Measurements from ENCODE around the gene PLBD2.
"Not testable (repeated sequence)": the region's sequence is repeated elsewhere in the genome, so short reads cannot be mapped to it uniquely, and the experiment has no call there.

The PLBD2 gene

DNA sequence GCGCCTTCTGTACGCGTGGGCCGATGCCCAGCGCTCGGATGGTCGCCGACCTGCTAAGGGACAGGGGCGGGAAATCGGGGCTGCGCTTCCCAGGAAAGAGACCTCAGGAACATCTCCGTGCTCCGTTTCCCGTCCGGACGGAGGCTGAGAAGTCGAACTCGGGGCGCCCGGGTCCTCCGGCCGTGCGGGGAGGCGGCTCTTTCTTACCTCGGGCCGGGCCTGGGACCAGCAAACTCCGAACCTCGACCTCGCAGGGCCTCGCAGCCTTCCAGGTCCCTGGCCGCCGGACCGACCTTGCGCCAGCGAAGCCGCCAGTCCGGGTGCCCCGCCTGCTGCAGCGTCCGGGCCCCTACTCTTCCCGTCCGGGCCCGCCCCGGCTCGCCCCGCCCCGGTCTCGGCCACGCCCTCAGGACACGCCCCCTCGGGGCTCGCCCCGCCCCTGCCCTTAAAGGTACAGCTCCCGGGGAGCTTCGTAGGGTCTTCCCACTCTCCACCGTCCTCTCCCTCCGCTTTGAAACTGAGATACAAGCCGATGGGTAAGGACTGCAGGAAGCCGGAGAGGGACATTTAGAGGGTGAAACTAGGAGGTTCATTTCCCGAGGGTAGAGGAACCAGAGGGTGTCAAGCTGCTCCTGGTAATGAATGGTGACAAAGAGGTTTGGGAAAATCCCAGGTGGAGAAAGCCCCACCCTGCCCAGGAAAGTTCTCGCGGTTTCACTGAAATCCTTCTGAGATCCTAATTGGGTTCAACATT lies 23.4 kb upstream of the PLBD2 start, which contains the start of gene SLC8B1:
Gene SLC8B1 (minus strand): TSS at position 324 of the 754 bp plus-strand sequence. CDS start 2,231 bp downstream, outside the sequence.
- DNase-seq = peak; percentile 88

DNA sequence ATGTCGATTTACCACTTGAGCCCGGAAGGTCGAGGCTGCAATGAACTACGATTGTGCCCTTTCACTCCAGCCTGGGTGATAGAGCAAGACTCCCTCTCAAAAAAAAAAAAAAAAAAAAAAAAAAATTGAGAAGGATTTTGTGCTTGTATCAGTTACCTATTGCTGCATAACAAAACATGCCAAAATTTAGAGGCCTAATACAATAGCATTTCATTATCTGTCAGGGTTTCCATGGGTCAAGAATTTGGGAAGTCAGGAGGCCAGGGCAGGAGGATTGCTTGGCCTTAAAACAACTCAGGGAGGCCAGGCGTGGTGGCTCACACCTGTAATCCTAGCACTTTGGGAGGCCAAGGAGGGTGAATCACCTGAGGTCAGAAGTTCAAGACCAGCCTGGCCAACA lies 18.8 kb upstream of the PLBD2 start:
- DNase-seq = no peak

DNA sequence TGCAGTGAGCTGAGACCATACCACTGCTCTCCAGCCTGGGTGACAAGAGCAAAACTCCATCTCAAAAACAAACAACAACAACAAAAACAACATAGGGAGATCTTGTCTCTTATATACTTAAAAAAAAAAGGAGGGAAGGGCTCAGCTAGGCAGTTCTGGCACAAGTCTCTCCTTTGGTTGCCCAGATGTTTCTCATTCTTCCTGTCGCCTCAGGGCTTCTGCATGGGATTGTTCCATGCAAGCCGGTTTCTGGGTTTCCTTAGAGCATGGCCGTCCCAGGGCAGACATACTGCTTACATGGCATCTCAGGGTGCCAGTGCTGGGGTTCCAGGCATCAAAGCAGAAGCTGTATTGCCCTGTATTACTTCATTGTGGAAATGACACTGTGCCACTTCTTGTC lies 18.3 kb upstream of the PLBD2 start:
- no peak for DNase-seq

DNA sequence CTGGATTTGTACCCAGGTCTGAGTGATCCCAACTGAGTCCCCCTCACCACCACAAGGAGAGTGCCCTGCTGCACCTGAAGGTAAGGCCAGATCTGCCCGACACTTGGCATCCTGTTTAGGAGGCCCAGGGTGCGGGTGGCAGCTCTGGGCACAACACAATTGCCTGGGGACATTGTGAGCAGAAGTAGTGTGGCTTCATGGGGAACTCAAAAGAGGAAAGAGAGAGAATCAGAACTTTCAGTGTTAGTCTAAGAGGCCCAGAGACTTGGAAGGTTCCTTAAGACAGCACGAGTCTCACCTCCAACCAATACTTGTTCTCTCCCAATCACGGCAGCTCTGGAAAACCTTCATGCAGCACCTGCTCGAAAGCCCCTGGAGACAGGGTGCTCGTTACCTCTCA lies 16.9 kb upstream of the PLBD2 start:
- no peak for DNase-seq

DNA sequence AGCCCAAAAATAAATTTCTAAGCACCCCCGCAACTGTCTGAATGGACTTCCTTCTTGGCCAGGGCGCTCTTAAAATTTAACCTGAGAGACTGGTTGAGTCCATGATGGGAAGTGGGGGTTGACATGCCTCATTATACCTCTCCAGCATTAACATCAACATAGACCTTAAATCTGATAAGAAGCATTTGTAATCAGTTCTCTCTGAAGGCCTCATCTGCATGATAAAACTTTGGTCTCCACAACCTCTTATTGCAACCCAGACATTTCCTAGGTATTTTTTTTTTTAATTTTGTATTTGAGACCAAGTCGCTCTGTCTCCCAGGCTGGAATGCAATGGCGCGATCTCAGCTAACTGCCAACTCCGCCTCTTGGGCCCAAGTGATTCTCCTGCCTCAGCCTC lies 13.1 kb upstream of the PLBD2 start:
- no peak for DNase-seq

DNA sequence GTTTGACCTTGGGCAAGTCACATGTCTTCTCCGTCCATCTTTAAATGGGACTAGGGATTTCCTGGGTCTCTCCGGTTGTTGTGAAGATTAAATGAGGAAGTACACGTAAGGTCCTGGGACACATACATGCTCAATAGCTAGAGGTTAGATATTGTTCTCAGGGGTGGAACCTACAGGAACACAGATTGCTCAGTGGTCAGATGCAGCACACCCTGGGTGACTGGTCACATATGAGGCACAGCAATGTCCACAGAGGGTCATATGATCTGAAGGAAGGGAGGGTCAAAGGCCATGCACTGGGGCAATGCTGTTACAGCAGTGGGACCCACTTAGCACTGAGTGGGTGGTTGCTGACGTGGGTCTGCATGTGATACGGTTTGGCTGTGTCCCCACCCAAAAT lies 12.0 kb upstream of the PLBD2 start:
- DNase-seq = no peak

DNA sequence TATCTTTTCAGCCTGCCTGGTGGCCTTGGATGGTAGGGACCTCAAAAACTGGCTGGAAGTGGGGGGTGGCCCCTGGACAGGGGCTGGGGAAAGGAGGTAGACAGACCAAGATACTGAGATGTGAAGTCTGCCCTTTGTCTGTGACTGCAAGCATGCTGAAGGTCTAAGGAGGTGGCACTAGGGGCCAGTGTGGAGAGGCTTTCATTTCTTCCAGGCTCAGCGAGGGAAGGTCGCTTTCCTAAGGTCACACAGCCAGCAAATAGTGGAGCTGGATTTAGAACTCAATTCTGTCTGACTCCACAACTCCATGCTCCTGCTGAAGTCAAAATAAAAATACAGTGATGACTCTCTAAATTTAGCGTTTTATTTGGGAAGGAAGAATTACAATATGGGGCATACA lies 11.3 kb upstream of the PLBD2 start:
- no peak for DNase-seq

DNA sequence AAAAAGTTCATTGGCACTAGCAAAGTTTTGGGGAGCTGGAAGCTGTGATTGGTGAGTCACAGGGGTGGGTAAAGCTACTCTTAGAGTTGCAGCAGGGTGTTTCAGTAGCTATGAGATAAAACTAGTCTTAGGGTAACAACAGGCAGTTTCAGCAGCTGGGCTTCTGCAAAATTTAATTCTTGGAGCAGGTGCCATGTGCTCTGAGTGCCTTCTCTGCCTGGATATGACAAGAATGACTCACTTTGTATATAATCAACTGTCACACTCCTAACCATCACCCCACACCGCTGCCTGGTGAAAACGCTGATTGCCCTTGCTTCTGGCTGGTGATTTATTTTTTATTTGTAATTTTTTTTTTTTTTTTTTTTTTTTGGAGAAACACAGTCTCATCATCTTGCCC lies 10.5 kb upstream of the PLBD2 start:
- no peak for DNase-seq

DNA sequence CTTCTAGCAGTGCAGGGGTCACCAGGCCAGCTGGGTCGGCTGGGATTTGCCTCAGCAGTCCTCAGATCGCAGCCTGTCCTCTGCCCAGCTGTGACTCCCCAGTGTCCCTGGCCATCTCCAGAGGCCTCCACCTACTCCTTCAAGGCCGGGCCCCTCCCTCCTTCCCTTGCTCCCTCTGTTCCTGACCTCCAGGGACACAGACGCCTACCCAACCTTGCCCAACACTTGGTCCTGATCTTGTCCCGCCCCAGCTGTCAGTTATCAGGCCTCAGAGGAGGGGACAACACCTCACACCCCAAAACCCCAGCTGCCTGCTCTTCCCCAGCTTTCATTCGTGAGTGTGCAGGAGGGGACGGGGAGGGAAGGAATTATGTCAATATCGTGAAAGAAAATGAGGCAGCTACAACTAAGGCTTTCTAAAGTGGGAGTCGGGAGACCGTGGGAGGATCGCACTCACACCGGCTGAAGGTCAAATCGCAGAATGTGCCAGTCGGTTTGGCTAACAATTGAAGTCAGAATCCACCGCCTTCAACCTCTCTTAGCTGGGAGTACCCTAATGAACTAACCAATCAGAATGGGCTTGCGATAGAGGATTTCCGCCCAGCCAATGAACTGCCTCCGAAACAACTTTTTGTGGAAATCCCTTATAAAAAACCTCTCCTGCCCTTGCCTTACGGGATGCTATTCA lies 9.4 kb upstream of the PLBD2 start:
- no peak for DNase-seq

DNA sequence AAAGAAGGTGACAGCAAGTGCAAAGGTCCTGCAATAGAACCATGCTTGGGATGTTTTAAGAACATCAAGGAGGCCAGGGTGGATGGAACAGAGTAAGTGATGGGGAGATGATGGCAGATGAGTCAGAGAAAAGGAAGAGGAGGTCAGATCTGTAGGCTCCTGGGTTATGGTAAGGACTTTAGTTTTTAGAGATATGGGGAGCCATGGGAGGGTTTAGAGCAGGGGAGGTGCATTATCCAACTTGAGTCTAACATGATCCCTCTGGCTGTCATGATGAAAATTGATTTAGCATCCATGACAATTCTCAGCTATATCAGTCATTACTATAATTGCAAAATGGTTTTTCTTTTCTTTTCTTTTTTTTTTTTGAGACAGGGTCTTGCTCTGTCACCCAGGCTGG lies 7.3 kb upstream of the PLBD2 start:
- DNase-seq = no peak

DNA sequence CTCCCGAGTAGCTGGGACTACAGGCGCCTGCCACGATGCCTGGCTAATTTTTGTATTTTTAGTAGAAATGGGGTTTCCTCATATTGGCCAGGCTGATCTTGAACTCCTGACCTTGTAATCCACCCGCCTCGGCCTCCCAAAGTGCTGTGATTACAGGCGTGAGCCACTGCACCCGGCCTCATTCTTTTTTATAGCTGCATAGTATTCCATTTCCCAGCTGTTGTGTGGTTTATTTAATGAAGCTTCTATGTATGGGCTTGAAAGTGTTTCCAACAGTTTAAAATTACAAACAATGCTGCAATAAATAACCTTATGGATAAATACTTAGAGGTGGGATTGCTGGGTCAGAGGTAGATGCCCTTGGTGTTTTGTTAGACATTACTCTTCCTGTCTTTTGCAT lies 4.2 kb upstream of the PLBD2 start:
- DNase-seq = not testable (repeated sequence)

DNA sequence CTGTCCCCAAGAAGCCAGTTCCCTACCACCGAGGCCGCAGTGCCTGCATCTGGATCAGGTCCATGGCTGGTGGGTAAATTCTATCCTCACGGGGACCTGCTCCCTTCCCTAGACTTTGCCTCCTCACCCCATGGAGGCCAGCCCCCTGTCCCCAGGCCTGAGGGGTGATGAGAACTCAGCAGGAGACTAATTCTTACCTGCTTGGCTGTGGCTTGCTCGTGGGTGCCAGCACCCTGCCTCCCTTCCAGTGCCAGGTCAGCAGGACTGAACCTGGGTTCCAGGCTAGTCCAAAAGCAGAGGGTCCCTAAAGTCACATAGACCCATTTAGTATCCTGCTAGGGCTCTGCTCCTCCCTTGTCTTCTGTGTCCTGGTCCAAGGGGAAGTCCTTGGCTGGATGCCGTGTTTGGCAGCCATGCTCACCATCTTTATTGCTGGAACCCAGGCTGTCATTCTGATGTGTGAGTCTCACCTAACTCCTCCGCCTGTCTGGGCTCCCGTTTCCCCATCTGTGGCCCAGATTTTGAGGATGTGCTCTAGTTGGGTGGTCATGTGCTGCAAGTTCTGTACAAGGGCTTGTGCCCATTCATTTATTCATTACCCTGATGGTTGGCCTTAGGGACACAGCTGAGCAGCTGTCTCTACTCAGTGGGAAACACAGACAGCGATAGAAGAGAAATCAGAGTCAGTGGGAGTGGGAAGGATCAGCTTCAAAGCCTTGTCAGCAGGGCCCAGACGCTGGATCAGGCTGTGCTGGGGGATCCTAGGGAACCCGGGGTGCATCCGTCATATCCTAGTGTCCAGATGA lies 949 bp downstream of the PLBD2 start:
- DNase-seq = no peak

DNA sequence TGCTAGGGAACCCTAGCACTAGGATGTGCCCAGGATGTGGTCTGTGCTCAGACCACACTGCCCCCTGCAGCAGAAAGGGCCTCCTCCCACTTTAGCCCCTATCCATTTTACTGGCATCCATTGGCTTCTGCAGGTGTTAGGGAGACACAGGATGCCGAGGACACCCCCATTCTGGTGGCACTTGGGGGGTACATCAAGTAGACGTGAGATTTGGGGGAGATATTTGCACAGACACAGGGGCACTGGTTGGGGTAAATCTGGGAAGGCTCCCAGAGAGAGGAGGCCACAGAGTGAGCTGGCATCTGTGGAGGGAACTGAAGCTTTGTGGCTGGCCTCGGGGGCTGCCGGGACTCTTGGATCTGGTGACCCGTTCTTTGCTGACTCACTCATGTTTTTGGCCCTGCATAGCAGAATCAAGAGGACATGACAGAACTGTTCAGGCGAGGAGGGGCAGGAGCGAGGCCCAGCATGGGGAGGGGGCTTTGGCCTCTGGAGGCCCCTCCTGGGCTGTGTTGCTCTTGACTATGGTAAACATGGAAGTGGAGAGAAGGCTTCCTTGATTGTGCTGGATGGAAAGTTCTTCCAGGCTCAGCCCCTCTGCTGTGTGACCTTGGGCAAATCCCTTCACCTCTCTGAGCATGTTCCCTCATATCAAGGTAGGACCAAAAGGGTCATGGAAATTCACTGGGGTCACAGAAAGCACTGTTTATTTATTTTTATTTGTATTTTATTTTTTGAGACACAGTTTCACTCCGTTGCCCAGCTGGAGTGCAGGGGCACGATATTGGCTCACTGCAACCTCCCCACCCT lies 1.8 kb downstream of the PLBD2 start:
- DNase-seq = no peak

DNA sequence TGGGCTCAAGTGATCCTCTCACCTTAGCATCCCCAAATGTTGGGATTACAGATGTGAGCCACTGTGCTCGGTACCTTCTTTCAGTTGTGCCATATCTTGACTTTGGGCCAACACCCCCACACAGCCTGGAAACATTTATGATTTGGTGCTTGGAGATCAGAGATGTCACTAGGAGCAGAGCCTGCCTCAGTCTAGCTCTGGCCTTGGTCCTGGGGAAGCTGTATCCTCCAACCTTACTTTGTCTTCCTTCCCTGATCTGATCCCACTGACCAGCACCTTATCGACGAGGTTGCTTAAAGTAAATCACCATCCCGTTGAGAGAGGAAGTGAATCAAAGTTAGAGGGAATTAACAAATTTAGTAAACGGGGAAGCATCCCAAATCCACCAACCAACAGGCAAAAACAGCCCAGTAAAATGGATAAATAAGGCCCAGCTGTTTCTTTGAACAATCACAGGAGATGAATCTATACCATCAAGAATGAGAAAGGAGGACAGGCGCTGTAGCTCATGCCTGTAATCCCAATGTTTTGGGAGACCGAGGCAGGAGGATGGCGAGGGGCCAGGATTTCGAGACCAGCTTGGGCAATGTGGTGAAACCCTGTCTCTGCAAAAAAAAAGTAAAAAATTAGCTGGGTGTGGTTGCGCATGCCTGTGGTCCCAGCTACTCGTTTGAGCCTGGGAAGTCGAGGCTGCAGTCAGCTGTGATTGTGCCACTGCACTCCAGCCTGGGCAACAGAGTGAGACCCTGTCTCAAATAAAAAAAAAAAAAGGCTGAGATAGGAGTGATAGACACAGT lies 3.4 kb downstream of the PLBD2 start:
- no peak for DNase-seq

DNA sequence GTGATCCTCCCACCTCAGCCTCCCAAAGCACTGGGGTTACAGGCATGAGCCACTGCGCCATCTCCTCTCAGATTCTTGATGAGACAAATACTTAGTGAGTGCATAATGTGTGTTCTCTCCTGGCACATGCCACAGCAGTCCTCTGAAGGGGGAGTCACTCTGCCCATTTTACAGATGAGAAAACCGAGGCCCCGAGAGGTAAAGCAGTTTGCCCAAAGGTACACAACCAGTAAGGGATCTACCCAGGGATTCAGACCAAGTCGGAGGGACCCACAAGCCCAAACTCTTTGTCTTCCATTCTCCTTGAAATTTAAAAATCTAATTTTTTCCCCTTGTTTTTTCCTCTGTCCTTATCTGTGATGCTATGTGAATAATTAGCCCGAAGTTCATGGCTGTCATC lies 6.3 kb downstream of the PLBD2 start:
- no peak for DNase-seq

DNA sequence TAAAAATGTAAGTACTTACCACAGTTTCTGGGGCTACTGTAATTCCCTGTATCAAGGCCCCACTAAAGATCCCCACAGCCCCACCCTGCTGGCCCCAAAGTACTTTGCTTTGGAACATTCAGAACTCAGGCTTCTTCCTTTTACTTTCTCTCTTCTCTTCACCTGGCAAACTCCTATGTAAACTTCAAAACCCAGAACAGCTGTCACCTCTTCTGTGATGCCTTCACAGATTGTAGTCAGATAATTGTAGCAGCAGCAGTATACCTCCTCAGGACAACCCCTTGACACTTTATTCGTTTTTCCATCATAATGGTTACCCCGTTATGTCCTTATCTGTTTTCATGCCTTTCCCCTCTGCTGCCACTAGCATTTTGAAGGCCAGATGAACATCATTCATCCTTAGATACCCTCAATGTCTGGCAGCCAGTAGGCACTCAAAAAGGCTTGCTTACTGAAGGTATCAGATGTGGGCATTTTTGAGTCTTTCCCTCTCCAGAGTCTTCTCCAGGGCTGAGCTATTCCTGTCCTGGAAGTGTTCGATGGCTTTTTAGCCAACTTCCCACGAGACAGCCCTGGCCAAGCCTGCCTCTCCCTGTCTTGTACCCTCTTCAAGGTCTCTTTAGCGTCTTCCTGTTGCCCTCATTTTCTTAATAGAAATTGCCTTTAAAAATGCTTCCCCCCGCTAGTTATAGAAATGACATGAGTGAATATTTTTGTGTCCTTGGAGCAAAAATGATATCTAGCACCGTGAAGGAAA lies 7.4 kb downstream of the PLBD2 start:
- no peak for DNase-seq

DNA sequence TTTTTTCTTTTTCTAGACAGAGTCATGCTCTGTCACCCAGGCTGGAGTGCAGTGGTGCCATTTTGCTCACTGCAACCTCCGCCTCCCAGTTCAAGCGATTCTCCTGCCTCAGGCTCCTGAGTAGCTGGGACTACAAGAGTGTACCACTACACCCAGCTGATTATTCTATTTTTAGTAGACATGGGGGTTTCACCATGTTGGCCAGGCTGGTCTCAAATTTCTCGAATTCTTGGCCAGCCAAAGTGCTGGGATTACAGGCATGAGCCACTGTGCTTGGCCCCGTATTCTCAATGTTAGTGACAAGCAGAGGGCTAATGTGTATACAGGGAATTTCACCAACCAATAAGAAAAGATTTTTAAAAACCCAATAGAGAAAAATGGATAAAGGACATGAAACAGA lies 8.4 kb downstream of the PLBD2 start:
- DNase-seq = no peak

DNA sequence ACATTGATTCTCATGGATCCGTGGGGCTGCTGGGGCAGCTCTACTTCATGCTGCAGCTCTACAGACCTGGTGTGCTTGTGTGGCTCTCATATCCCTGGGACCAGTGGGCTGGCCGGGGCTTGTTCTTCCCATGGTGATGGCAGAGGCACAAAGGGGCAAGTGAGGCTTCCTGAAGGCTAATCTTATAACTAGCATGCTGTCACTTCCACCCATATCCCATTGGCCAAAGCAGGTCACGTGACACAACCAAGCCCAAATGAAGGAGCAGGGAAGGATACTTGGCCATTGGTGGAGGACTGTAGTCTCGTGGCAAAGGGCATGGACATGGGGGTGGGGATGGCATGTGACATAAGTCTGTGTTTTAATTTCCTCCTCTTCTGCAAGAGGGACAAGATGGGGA lies 9.9 kb downstream of the PLBD2 start:
- no peak for DNase-seq

DNA sequence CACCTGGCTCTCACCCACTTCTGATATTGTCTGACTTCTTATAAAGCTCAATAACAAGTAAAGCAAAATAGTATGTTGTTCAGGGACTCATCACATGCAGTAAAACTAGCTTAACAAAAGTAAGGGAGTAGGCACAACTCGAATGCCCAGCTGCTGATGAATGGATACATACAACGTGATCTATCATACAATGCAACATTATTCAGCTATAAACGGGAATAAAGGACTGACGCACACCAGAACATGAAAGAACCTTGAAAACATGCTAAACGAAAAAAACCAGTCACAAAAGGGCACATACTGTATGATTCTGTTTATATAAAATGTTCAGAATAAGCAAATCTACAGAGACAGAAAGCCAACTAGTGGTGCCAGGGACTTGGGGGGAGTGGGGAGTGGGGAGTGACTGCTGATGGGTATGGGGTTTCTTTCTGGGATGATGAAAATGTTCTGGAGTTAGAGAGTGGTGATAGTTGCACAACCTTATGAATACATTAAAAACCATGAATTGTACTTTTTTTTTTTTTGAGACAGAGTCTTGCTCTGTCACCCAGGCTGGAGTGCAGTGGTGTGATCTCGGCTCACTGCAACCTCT lies 11.1 kb downstream of the PLBD2 start:
- DNase-seq = no peak

DNA sequence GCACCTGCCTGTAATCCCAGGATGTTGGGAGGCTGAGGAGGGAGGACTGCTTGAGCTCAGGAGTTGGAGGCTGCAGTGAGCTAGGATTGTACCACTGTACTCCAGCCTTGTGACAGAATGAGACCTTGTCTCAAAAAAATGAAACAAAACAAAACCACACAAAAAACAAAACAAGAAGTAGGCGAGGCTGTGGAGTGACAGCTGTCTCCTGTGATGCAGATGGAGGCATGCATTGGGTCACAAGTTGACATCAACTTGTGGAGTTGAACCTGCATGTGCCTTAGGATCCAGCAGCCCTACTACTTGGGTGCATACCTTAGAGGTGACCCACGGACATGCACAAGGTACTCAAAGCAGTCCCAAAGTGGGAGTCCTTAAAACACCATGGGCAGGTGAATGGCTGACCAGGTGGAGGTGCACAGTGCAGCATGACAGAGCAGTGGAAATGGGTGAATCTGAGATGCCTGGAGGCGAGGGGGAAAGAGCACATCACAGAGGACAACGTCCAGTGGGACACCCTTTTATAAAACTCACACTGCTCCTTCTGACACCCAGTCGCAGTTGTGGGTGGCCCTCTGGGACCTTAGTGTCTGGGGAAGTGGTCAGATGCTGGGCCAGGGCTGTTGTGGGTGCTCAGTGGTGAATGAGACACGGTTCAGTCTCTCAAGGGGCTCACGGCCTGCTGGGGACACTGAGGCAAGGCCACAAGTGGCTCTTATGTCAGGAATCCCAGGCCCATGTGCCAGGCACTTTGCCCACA lies 12.7 kb downstream of the PLBD2 start:
- DNase-seq = no peak

Measured in CD4-positive, alpha-beta T cell treated with Interleukin-12 subunit alpha and Interleukin-12 subunit beta, for 1 hour (primary cell).